Right atrium auricular region (tissue), 2 donors: ENCODE results near the gene SYT8. TPM values are rescaled to one million over a fixed set of nuclear protein-coding genes. Genes with fewer than 3 reads are reported as not detected.

Source experiments
- DNase-seq: peaks from one replicate; pipeline ENCODE4 v3.0.0-alpha.2; 2019; ENCODE audit warnings: low spot score
- H3K27ac ChIP-seq, 2 donors: fragments of 200-600 bp; sonication (generic); 1 replicate in 1 of 2; 2 replicates in 1 of 2; pipeline ENCODE4 v1.5.1; 2016 to 2019
- H3K27me3 ChIP-seq, 2 donors: fragments of 200-600 bp; sonication (generic); one replicate each; pipeline versions ENCODE4 v1.5.1 to v1.6.0; 2017 to 2019
- H3K36me3 ChIP-seq: fragments of 200-600 bp; sonication (generic); one replicate; pipeline ENCODE4 v1.5.1; 2016
- H3K4me1 ChIP-seq, 2 donors: fragments of 200-600 bp; sonication (generic); one replicate each; pipeline versions ENCODE4 v1.5.1 to v1.6.0; 2017 to 2019
- H3K4me3 ChIP-seq, 2 donors: fragments of 200-600 bp; sonication (generic); 1 replicate in 1 of 2; 2 replicates in 1 of 2; pipeline ENCODE4 v1.5.1; 2017 to 2019; ENCODE audit warnings: mild to moderate bottlenecking in 1 of 2, moderate library complexity in 1 of 2
- H3K9me3 ChIP-seq, 2 donors: fragments of 200-600 bp; sonication (generic); one replicate each; pipeline ENCODE4 v1.5.1; 2019
- CTCF ChIP-seq, 2 donors: fragments of 200-600 bp; sonication (generic); IDR thresholded peaks; one replicate each; pipeline ENCODE4 v1.5.1; 2019; ENCODE audit warnings: antibody characterized with exemption in 2 of 2
- total RNA-seq, 2 donors: library from RNA; depleted of rRNA; stranded (reverse); fragments of >200 nt; gene quantifications; one replicate each; pipeline ENCODE4 v1.1.0, GENCODE V29; 2016

The SYT8 gene
- total RNA-seq, 2 donors from 2014 or later, result not detected

DNA sequence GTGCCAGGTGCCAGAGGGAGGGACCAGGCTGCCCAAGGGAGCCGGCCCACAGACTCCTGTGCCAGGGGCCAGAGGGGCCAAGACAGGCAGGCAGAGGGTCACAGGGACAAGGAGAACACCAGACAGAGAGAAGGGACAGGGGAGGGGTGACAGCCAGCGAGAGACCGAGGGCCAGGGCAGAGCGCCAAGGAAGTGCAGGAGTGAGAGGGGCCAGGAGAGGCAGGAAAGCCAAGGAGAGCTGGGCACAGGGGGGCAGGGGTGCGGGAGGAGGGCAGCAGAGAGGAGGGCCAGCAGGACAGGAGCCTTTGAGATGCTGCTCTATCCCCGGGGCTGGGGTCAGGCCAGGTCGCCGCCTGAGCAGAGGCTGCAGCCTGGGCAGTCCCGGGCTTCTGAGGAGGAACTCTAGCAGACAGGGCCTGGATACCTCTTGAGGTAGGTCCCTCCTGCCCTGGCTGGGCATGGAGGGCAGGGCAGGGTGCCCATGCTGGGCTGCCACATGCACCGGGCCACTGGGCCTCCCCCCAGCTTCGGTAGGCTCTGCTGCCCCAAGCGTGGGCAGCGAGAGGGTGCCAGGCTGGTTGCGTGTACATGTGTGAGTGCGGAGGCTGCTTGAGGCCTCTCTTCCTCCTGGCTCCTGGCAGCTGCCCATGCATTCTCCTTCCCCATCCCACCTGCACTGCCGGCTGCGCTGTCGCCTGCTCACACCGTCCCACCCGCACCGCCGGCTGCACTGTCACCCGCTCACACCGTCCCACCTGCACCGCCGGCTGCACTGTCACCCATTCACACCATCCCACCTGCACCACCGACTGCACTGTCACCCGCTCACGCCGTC is 30.3 kb downstream of the SYT8 start:
- DNase-seq, result no peak
- Histone ChIP-seq H3K4me1 (peaks cover 0 to 51% of the 10 kb centered on the region in 2 donors), H3K9me3 (no peaks in the 10 kb centered on the region), H3K36me3 (no peaks in the 10 kb centered on the region), H3K4me3 (peak overlapping the region; percentile 3 to 35), H3K27ac (peak overlapping the region; percentile 74 to 81), H3K27me3 (no peaks in the 10 kb centered on the region)
- TF ChIP-seq CTCF (IDR thresholded peaks at IDR 0.05), result no peak

GRCh38 chr11:1866226-1866625 is 31.4 kb downstream of the SYT8 start:
- H3K27me3 ChIP-seq, result no peaks in the 10 kb centered on the region
- no peak overlapping the region for H3K27ac ChIP-seq
- no peak for DNase-seq
- H3K9me3 ChIP-seq, result no peaks in the 10 kb centered on the region
- no peak for TF ChIP-seq CTCF (IDR thresholded peaks at IDR 0.05)
- no peak overlapping the region for H3K4me3 ChIP-seq
- peaks cover 0 to 51% of the 10 kb centered on the region in 2 donors for H3K4me1 ChIP-seq
- H3K36me3 ChIP-seq, result no peaks in the 10 kb centered on the region

DNA sequence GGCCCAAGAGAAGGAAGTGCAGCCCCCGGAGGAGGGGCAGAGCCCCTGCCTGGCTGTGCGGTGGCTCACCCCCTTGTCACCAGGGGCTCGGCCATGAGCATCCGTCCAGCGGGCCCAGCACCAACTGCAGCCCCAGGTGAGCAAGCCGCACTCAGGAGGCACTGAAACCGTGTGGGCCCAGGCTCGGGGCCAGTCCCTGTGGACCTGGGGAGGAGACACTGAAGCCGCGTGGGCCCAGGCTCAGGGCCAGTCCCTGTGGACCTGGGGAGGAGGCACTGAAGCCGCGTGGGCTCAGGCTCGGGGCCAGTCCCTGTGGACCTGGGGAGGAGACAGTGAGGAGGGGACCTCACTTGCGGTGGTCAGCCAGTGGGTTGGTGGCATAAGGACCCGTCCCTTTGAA is 32.0 kb downstream of the SYT8 start:
- Histone ChIP-seq H3K27ac (peak overlapping the region in 1 of 2 donors; percentile 22), H3K4me3 (no peak overlapping the region), H3K27me3 (no peaks in the 10 kb centered on the region), H3K4me1 (peaks cover 0 to 51% of the 10 kb centered on the region in 2 donors), H3K9me3 (no peaks in the 10 kb centered on the region), H3K36me3 (no peaks in the 10 kb centered on the region)
- DNase-seq, result no peak
- no peak for TF ChIP-seq CTCF (IDR thresholded peaks at IDR 0.05)

- Histone ChIP-seq H3K4me3 (no peak overlapping the region), H3K9me3 (no peaks in the 10 kb centered on the region), H3K27me3 (no peaks in the 10 kb centered on the region), H3K36me3 (no peaks in the 10 kb centered on the region), H3K4me1 (peaks cover 0 to 52% of the 10 kb centered on the region in 2 donors), H3K27ac (no peak overlapping the region)
- DNase-seq, result no peak
- no peak for TF ChIP-seq CTCF (IDR thresholded peaks at IDR 0.05)
Measured at GRCh38 chr11:1867381-1867780, 32.6 kb downstream of the SYT8 start.

- no peaks in the 10 kb centered on the region for H3K36me3 ChIP-seq
- H3K4me3 ChIP-seq, result peak overlapping the region in 1 of 2 donors; percentile 47
- TF ChIP-seq CTCF (IDR thresholded peaks at IDR 0.05), result no peak
- no peaks in the 10 kb centered on the region for H3K27me3 ChIP-seq
- no peak for DNase-seq
- no peaks in the 10 kb centered on the region for H3K9me3 ChIP-seq
- peaks cover 0 to 53% of the 10 kb centered on the region in 2 donors for H3K4me1 ChIP-seq
- H3K27ac ChIP-seq, result peak overlapping the region; percentile 51 to 60
Measured at GRCh38 chr11:1868056-1868635, 33.4 kb downstream of the SYT8 start.
